Choroid plexus epithelial cell (primary cell): Measurements from ENCODE around the gene TMC1.

ENCODE experiments used
- DNase-seq: peaks from one replicate; pipeline ENCODE4 v3.0.0-alpha.2; 2010; ENCODE audit warnings: low read depth
- H3K4me3 ChIP-seq: 2 replicates; pipeline ENCODE4 v1.5.1; 2011; ENCODE audit warnings: low read depth, mild to moderate bottlenecking, control low read depth, low read length, moderate library complexity
- CTCF ChIP-seq: conservative IDR thresholded peaks from 2 replicates; pipeline ENCODE4 v1.5.1; 2011; ENCODE audit warnings: low read depth, mild to moderate bottlenecking, control low read depth, inconsistent platforms, low read length, moderate library complexity

Gene TMC1

GRCh38 chr9:72575666-72576065 is 54.3 kb downstream of the TMC1 start:
- no peak for DNase-seq
- no peak for TF ChIP-seq CTCF
- H3K4me3 ChIP-seq: no peak overlapping the region

GRCh38 chr9:72576087-72576486 is 54.7 kb downstream of the TMC1 start:
- no peak overlapping the region for H3K4me3 ChIP-seq
- no peak for TF ChIP-seq CTCF
- no peak for DNase-seq

GRCh38 chr9:72577212-72577753 is 55.9 kb downstream of the TMC1 start:
- peak; percentile 72 for DNase-seq
- no peak for TF ChIP-seq CTCF
- H3K4me3 ChIP-seq: no peak overlapping the region

- no peak for TF ChIP-seq CTCF
- H3K4me3 ChIP-seq: no peak overlapping the region
- peak; percentile 69 for DNase-seq
These were observed 57.8 kb downstream of the TMC1 start for GRCh38 chr9:72579190-72579589.

GRCh38 chr9:72579880-72580550 is 58.6 kb downstream of the TMC1 start:
- H3K4me3 ChIP-seq: no peak overlapping the region
- no peak for TF ChIP-seq CTCF
- DNase-seq: no peak

- peak; percentile 57 for DNase-seq
- H3K4me3 ChIP-seq: no peak overlapping the region
- no peak for TF ChIP-seq CTCF
These were observed 60.3 kb downstream of the TMC1 start for GRCh38 chr9:72581694-72582093.

GRCh38 chr9:72583370-72583769 is 62.0 kb downstream of the TMC1 start:
- H3K4me3 ChIP-seq: no peak overlapping the region
- DNase-seq: no peak
- no peak for TF ChIP-seq CTCF
